NCI-H446 (cell line): ENCODE measurements around the gene KLHL17.
"Not testable (repeated sequence)": the region's sequence is repeated elsewhere in the genome, so short reads cannot be mapped to it uniquely, and the experiment has no call there.

Experiments used
- DNase-seq, 2 experiments: peaks; one replicate each; lab custom pipeline; 2025; lab: John Stamatoyannopoulos, UW

Gene KLHL17

GRCh38 chr1:980602-981395 is 20.4 kb downstream of the KLHL17 start:
- DNase-seq: no peak

GRCh38 chr1:981491-981954 is 21.1 kb downstream of the KLHL17 start:
- no peak for DNase-seq

- no peak for DNase-seq
Observed at GRCh38 chr1:981955-982558, 21.7 kb downstream of the KLHL17 start, which contains the start of gene PERM1. Gene PERM1 (minus strand): TSS chr1:982093. CDS start chr1:981029, 1,064 bp downstream.

GRCh38 chr1:982765-983436 is 22.5 kb downstream of the KLHL17 start:
- no peak for DNase-seq

GRCh38 chr1:983798-984475 is 23.6 kb downstream of the KLHL17 start:
- no peak for DNase-seq

- DNase-seq: no peak
Observed at GRCh38 chr1:984476-984814, 24.1 kb downstream of the KLHL17 start.

GRCh38 chr1:985126-985525 is 24.7 kb downstream of the KLHL17 start:
- no peak for DNase-seq

GRCh38 chr1:988061-988460 is 27.7 kb downstream of the KLHL17 start:
- not testable (repeated sequence) for DNase-seq

- DNase-seq: not testable (repeated sequence)
Observed at GRCh38 chr1:991275-991674, 30.9 kb downstream of the KLHL17 start.

- DNase-seq: no peak
Observed at GRCh38 chr1:991895-992294, 31.5 kb downstream of the KLHL17 start.

- no peak for DNase-seq
Observed at GRCh38 chr1:992362-992761, 32.0 kb downstream of the KLHL17 start.

GRCh38 chr1:993379-993995 is 33.1 kb downstream of the KLHL17 start:
- no peak for DNase-seq

GRCh38 chr1:994546-994945 is 34.2 kb downstream of the KLHL17 start:
- not testable (repeated sequence) for DNase-seq

GRCh38 chr1:995665-996633 is 35.6 kb downstream of the KLHL17 start:
- DNase-seq: no peak

- DNase-seq: no peak
Observed at GRCh38 chr1:996851-997712, 36.7 kb downstream of the KLHL17 start.

GRCh38 chr1:997713-997992 is 37.3 kb downstream of the KLHL17 start:
- no peak for DNase-seq

- DNase-seq: no peak
Observed at GRCh38 chr1:997993-998744, 37.8 kb downstream of the KLHL17 start.

- DNase-seq: no peak
Observed at GRCh38 chr1:998745-998994, 38.3 kb downstream of the KLHL17 start.

GRCh38 chr1:998995-999724 is 38.8 kb downstream of the KLHL17 start:
- peak in 1 of 2 experiments; percentile 66 for DNase-seq
